ENCODE results near the gene FAM20C.

DNA sequence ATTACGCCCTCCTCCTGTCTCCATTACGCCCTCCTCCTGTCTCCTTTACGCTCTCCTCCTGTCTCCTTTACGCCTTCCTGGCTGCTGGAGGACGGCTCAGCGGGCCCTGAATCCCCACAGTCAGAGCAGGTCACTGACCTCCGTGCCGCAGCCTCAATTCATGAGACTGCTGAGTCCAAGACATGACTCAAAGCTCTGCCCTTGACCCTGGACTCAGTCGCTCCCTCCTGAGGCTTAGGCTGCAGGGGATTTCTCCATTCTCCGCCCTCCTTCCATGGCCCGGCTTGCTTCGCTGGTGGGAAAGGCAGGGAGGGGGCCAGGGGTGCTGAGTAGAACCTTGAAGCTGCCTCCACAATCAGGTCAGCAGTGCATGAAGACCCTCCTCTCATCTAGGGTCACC lies 76.6 kb downstream of the FAM20C start:
- TF ChIP-seq, protein P1, sequence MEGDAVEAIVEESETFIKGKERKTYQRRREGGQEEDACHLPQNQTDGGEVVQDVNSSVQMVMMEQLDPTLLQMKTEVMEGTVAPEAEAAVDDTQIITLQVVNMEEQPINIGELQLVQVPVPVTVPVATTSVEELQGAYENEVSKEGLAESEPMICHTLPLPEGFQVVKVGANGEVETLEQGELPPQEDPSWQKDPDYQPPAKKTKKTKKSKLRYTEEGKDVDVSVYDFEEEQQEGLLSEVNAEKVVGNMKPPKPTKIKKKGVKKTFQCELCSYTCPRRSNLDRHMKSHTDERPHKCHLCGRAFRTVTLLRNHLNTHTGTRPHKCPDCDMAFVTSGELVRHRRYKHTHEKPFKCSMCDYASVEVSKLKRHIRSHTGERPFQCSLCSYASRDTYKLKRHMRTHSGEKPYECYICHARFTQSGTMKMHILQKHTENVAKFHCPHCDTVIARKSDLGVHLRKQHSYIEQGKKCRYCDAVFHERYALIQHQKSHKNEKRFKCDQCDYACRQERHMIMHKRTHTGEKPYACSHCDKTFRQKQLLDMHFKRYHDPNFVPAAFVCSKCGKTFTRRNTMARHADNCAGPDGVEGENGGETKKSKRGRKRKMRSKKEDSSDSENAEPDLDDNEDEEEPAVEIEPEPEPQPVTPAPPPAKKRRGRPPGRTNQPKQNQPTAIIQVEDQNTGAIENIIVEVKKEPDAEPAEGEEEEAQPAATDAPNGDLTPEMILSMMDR (IDR thresholded peaks at IDR 0.05) = no peak
- TF ChIP-seq POLR2A (IDR thresholded peaks at IDR 0.05) = no peak
